IgD-negative memory B cell (primary cell): ENCODE data around the gene SGMS1. TPM values are rescaled to one million over a fixed set of nuclear protein-coding genes. Genes with fewer than 3 reads are reported as not detected.

Source experiments
- H3K27ac Mint-ChIP-seq, 3 donors: one replicate each; pipeline ENCODE4 v1.8.0; 2020 to 2022; ENCODE audit warnings: mild to moderate bottlenecking in 3 of 3, mixed read lengths in 3 of 3, moderate library complexity in 1 of 3
- H3K27me3 Mint-ChIP-seq: one replicate; pipeline ENCODE4 v1.8.0; 2021; ENCODE audit warnings: mixed read lengths
- H3K36me3 Mint-ChIP-seq: one replicate; pipeline ENCODE4 v1.8.0; 2020; ENCODE audit warnings: mild to moderate bottlenecking, mixed read lengths
- H3K4me1 Mint-ChIP-seq, 3 donors: one replicate each; pipeline ENCODE4 v1.8.0; 2020 to 2022; ENCODE audit warnings: mixed read lengths in 3 of 3, mild to moderate bottlenecking in 1 of 3
- H3K4me3 Mint-ChIP-seq, 4 donors: one replicate each; pipeline ENCODE4 v1.8.0; 2020 to 2022; ENCODE audit warnings: mild to moderate bottlenecking in 4 of 4, mixed read lengths in 4 of 4, moderate library complexity in 3 of 4
- H3K9me3 Mint-ChIP-seq, 3 donors: one replicate each; pipeline ENCODE4 v1.8.0; 2020 to 2021; ENCODE audit warnings: mixed read lengths in 3 of 3, mild to moderate bottlenecking in 1 of 3
- polyA plus RNA-seq: library from polyadenylated mRNA; unstranded; fragments of 300-500 nt; fragmentation: Illumina TruSeq; gene quantifications from one replicate; pipeline ENCODE4 v1.2.3, GENCODE V29; 2021

SGMS1 gene
- polyA plus RNA-seq, 1 donor from 2014 or later, result 12.4 TPM

- Mint-ChIP-seq H3K4me1 (peaks cover 29 to 34% (median 34%) of the 10 kb centered on the region in 3 donors), H3K27me3 (no peaks in the 10 kb centered on the region), H3K36me3 (no peaks in the 10 kb centered on the region), H3K9me3 (no peaks in the 10 kb centered on the region), H3K27ac (peak overlapping the region in 1 of 3 donors; percentile 1), H3K4me3 (peak overlapping the region in 3 of 4 donors; percentile 13 to 70 (median 36))
These were observed 206.9 kb downstream of the SGMS1 start for GRCh38 chr10:50416881-50417280.

GRCh38 chr10:50416181-50416824 is 207.5 kb downstream of the SGMS1 start:
- peak overlapping the region in 2 of 4 donors; percentile 22 to 34 for H3K4me3 Mint-ChIP-seq
- H3K9me3 Mint-ChIP-seq, result no peaks in the 10 kb centered on the region
- no peaks in the 10 kb centered on the region for H3K27me3 Mint-ChIP-seq
- peaks cover 25 to 31% (median 30%) of the 10 kb centered on the region in 3 donors for H3K4me1 Mint-ChIP-seq
- H3K27ac Mint-ChIP-seq, result no peak overlapping the region
- H3K36me3 Mint-ChIP-seq, result no peaks in the 10 kb centered on the region

- Mint-ChIP-seq H3K27me3 (no peaks in the 10 kb centered on the region), H3K36me3 (peaks cover 2% of the 10 kb centered on the region), H3K4me3 (no peak overlapping the region), H3K9me3 (no peaks in the 10 kb centered on the region), H3K27ac (no peak overlapping the region), H3K4me1 (peaks cover 20 to 27% (median 26%) of the 10 kb centered on the region in 3 donors)
These were observed 208.5 kb downstream of the SGMS1 start for GRCh38 chr10:50415292-50415691.

GRCh38 chr10:50410066-50410811 is 213.5 kb downstream of the SGMS1 start:
- H3K27ac Mint-ChIP-seq, result peak overlapping the region in 1 of 3 donors; percentile 23
- H3K4me1 Mint-ChIP-seq, result peaks cover 6 to 14% (median 12%) of the 10 kb centered on the region in 3 donors

GRCh38 chr10:50407076-50407801 is 216.5 kb downstream of the SGMS1 start:
- H3K4me3 Mint-ChIP-seq, result no peak overlapping the region

More at GRCh38 chr10:50410066-50410811, 213.5 kb downstream of the SGMS1 start:
- Mint-ChIP-seq H3K4me3 (no peak overlapping the region), H3K36me3 (peaks cover 14% of the 10 kb centered on the region), H3K9me3 (no peaks in the 10 kb centered on the region), H3K27me3 (no peaks in the 10 kb centered on the region)

GRCh38 chr10:50406457-50407070 is 217.2 kb downstream of the SGMS1 start:
- H3K36me3 Mint-ChIP-seq, result peaks cover 16% of the 10 kb centered on the region
- H3K27me3 Mint-ChIP-seq, result no peaks in the 10 kb centered on the region
- peak overlapping the region in 1 of 3 donors; percentile 10 for H3K27ac Mint-ChIP-seq
- H3K4me3 Mint-ChIP-seq, result no peak overlapping the region
- no peaks in the 10 kb centered on the region for H3K9me3 Mint-ChIP-seq
- H3K4me1 Mint-ChIP-seq, result peaks cover 4 to 21% (median 10%) of the 10 kb centered on the region in 3 donors

More at GRCh38 chr10:50407076-50407801, 216.5 kb downstream of the SGMS1 start:
- Mint-ChIP-seq H3K27me3 (no peaks in the 10 kb centered on the region), H3K9me3 (no peaks in the 10 kb centered on the region), H3K4me1 (peaks cover 4 to 14% (median 13%) of the 10 kb centered on the region in 3 donors), H3K36me3 (peaks cover 16% of the 10 kb centered on the region), H3K27ac (no peak overlapping the region)

- no peaks in the 10 kb centered on the region for H3K9me3 Mint-ChIP-seq
- H3K36me3 Mint-ChIP-seq, result peaks cover 16% of the 10 kb centered on the region
- H3K27ac Mint-ChIP-seq, result peak overlapping the region in 1 of 3 donors; percentile 10
- no peaks in the 10 kb centered on the region for H3K27me3 Mint-ChIP-seq
- peaks cover 4 to 18% (median 7%) of the 10 kb centered on the region in 3 donors for H3K4me1 Mint-ChIP-seq
- no peak overlapping the region for H3K4me3 Mint-ChIP-seq
These were observed 218.0 kb downstream of the SGMS1 start for GRCh38 chr10:50405723-50406122.

GRCh38 chr10:50404021-50404773 is 219.6 kb downstream of the SGMS1 start:
- Mint-ChIP-seq H3K27ac (no peak overlapping the region), H3K4me1 (peaks cover 1 to 11% (median 8%) of the 10 kb centered on the region in 3 donors), H3K27me3 (no peaks in the 10 kb centered on the region), H3K36me3 (peaks cover 12% of the 10 kb centered on the region), H3K9me3 (no peaks in the 10 kb centered on the region), H3K4me3 (no peak overlapping the region)

- H3K27ac Mint-ChIP-seq, result no peak overlapping the region
- H3K9me3 Mint-ChIP-seq, result no peaks in the 10 kb centered on the region
- no peak overlapping the region for H3K4me3 Mint-ChIP-seq
- peaks cover 1 to 9% (median 9%) of the 10 kb centered on the region in 3 donors for H3K4me1 Mint-ChIP-seq
- no peaks in the 10 kb centered on the region for H3K27me3 Mint-ChIP-seq
- H3K36me3 Mint-ChIP-seq, result peaks cover 12% of the 10 kb centered on the region
These were observed 220.7 kb downstream of the SGMS1 start for GRCh38 chr10:50403074-50403473.

GRCh38 chr10:50402466-50402865 is 221.3 kb downstream of the SGMS1 start:
- H3K4me3 Mint-ChIP-seq, result no peak overlapping the region
- peaks cover 2 to 14% (median 14%) of the 10 kb centered on the region in 3 donors for H3K4me1 Mint-ChIP-seq
- H3K27ac Mint-ChIP-seq, result no peak overlapping the region
- no peaks in the 10 kb centered on the region for H3K9me3 Mint-ChIP-seq
- peaks cover 11% of the 10 kb centered on the region for H3K36me3 Mint-ChIP-seq
- no peaks in the 10 kb centered on the region for H3K27me3 Mint-ChIP-seq

- no peak overlapping the region for H3K4me3 Mint-ChIP-seq
- no peaks in the 10 kb centered on the region for H3K27me3 Mint-ChIP-seq
- H3K4me1 Mint-ChIP-seq, result peaks cover 15 to 30% (median 27%) of the 10 kb centered on the region in 3 donors
- H3K9me3 Mint-ChIP-seq, result no peaks in the 10 kb centered on the region
- no peak overlapping the region for H3K27ac Mint-ChIP-seq
- peaks cover 4% of the 10 kb centered on the region for H3K36me3 Mint-ChIP-seq
These were observed 223.1 kb downstream of the SGMS1 start for GRCh38 chr10:50400694-50401093.

- H3K27me3 Mint-ChIP-seq, result no peaks in the 10 kb centered on the region
- peaks cover 15 to 27% (median 24%) of the 10 kb centered on the region in 3 donors for H3K4me1 Mint-ChIP-seq
- H3K4me3 Mint-ChIP-seq, result no peak overlapping the region
- peaks cover 4% of the 10 kb centered on the region for H3K36me3 Mint-ChIP-seq
- H3K9me3 Mint-ChIP-seq, result no peaks in the 10 kb centered on the region
- H3K27ac Mint-ChIP-seq, result no peak overlapping the region
These were observed 224.9 kb downstream of the SGMS1 start for GRCh38 chr10:50398823-50399222.

GRCh38 chr10:50398381-50398780 is 225.4 kb downstream of the SGMS1 start:
- H3K4me3 Mint-ChIP-seq, result no peak overlapping the region
- peaks cover 4% of the 10 kb centered on the region for H3K36me3 Mint-ChIP-seq
- H3K27ac Mint-ChIP-seq, result no peak overlapping the region
- no peaks in the 10 kb centered on the region for H3K27me3 Mint-ChIP-seq
- peaks cover 15 to 27% (median 24%) of the 10 kb centered on the region in 3 donors for H3K4me1 Mint-ChIP-seq
- H3K9me3 Mint-ChIP-seq, result no peaks in the 10 kb centered on the region
